ENCODE data around the gene PTRH2. TPM values are rescaled to one million over a fixed set of nuclear protein-coding genes. Genes with fewer than 3 reads are reported as not detected.

Gene PTRH2
- polyA plus RNA-seq, 2 of the 4 experiments (the other 2 are of a cell fraction) = 109 to 169 TPM

GRCh38 chr17:59707149-59707970, at the start of gene PTRH2, which contains the start of gene VMP1 (continued):
- 0 out of 3 replicates have a peak, but pooled peaks have one; percentile 3 for TF ChIP-seq SMC3 (IDR thresholded peaks at IDR 0.05)
- TF ChIP-seq BHLHE40 (IDR thresholded peaks at IDR 0.05; ENCODE audit: low read depth, low read length) = peak; percentile 94
- TF ChIP-seq JUNB (IDR thresholded peaks at IDR 0.05) = no peak
- peak; percentile 93 for TF ChIP-seq POLR2AphosphoS2 (conservative IDR thresholded peaks at IDR 0.05; ENCODE audit: low read length)
- no peak; the same call in 1 of the 2 replicates for TF ChIP-seq MAZ (IDR thresholded peaks at IDR 0.05; ENCODE audit: borderline replicate concordance, low read depth, low read length)
- no peak for TF ChIP-seq RNF2 (IDR thresholded peaks at IDR 0.05; ENCODE audit: borderline replicate concordance, low read depth)
- TF ChIP-seq KDM1A (IDR thresholded peaks at IDR 0.05; ENCODE audit: low read depth) = no peak
- TF ChIP-seq ZC3H11A (IDR thresholded peaks at IDR 0.05) = no peak; the same call in 1 of the 2 replicates
- TF ChIP-seq RAD21 (conservative IDR thresholded peaks at IDR 0.05 in 1 of 2, IDR thresholded peaks at IDR 0.05 in 1 of 2) = 0 out of 5 replicates have a peak, but pooled peaks of 1 of the 2 experiments have one; percentile 2
- TF ChIP-seq CBX2 (IDR thresholded peaks at IDR 0.05; ENCODE audit: borderline replicate concordance, low read depth) = no peak
- TF ChIP-seq EHF (CRISPR knock-in tag; IDR thresholded peaks at IDR 0.05) = 0 out of 2 replicates have a peak, but pooled peaks have one; percentile 40
- no peak for TF ChIP-seq NR3C1 (IDR thresholded peaks at IDR 0.05)
- no peak for TF ChIP-seq ELK1 (IDR thresholded peaks at IDR 0.05; ENCODE audit: low read depth, low read length)
- no peak for TF ChIP-seq HEYL (CRISPR knock-in tag; IDR thresholded peaks at IDR 0.05)
- TF ChIP-seq HOXA7 (CRISPR knock-in tag; IDR thresholded peaks at IDR 0.05) = no peak
- TF ChIP-seq BCL3 (IDR thresholded peaks at IDR 0.05) = peak; percentile 91
- peak; percentile 93 to 95 for TF ChIP-seq JUN (IDR thresholded peaks at IDR 0.05)
- TF ChIP-seq EP300 (IDR thresholded peaks at IDR 0.05) = no peak
- TF ChIP-seq CEBPB (IDR thresholded peaks at IDR 0.05) = peak in 1 of 2 experiments; percentile 72; a peak in 2 of 4 replicates
- TF ChIP-seq, protein P1, sequence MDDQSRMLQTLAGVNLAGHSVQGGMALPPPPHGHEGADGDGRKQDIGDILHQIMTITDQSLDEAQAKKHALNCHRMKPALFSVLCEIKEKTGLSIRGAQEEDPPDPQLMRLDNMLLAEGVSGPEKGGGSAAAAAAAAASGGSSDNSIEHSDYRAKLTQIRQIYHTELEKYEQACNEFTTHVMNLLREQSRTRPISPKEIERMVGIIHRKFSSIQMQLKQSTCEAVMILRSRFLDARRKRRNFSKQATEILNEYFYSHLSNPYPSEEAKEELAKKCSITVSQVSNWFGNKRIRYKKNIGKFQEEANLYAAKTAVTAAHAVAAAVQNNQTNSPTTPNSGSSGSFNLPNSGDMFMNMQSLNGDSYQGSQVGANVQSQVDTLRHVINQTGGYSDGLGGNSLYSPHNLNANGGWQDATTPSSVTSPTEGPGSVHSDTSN (IDR thresholded peaks at IDR 0.05) = 0 out of 2 replicates have a peak, but pooled peaks have one; percentile 7
- no peak for TF ChIP-seq FOSB (CRISPR knock-in tag; IDR thresholded peaks at IDR 0.05)
- peak; percentile 99 for TF ChIP-seq MAX (IDR thresholded peaks at IDR 0.05)
- peak; percentile 39; the same call in 1 of the 2 replicates for TF ChIP-seq TP53 (CRISPR knock-in tag; IDR thresholded peaks at IDR 0.05)
- no peak for TF ChIP-seq ESRRA (IDR thresholded peaks at IDR 0.05; ENCODE audit: borderline replicate concordance, low read length)
- peak; percentile 91 for TF ChIP-seq PHF8 (IDR thresholded peaks at IDR 0.05; ENCODE audit: borderline replicate concordance, low read depth)
- no peak for TF ChIP-seq EHMT2 (IDR thresholded peaks at IDR 0.05; ENCODE audit: low read depth)
- no peak for TF ChIP-seq HOXB13 (CRISPR knock-in tag; IDR thresholded peaks at IDR 0.05; ENCODE audit: low read depth)
- no peak for TF ChIP-seq ZSCAN20 (CRISPR knock-in tag; IDR thresholded peaks at IDR 0.05)
